ENCODE data around the gene PRKCI.
"Not testable (repeated sequence)": the region's sequence is repeated elsewhere in the genome, so short reads cannot be mapped to it uniquely, and the experiment has no call there.

Gene PRKCI

GRCh38 chr3:170247875-170248274, 25.7 kb downstream of the PRKCI start:
- no peak for DNase-seq
- in situ Hi-C loops (cut with HindIII; ENCODE audit: low pct_ligation_motif_present, low sequenced_read_pairs): no loop called here
- H3K27me3 ChIP-seq (replicated peaks): no peaks in the 10 kb centered on the region
- H3K4me3 ChIP-seq (ENCODE audit: low read depth, low read length): no peak overlapping the region
- no peak overlapping the region for H3K27ac ChIP-seq
- TF ChIP-seq CTCF (IDR thresholded peaks at IDR 0.05; ENCODE audit: low read depth, low read length, missing control alignments): no peak
- H3K36me3 ChIP-seq (replicated peaks): no peaks in the 10 kb centered on the region

- in situ Hi-C loops (cut with HindIII; ENCODE audit: low pct_ligation_motif_present, low sequenced_read_pairs): no loop called here
- H3K27ac ChIP-seq: no peak overlapping the region
- no peak overlapping the region for H3K4me3 ChIP-seq (ENCODE audit: low read depth, low read length)
- TF ChIP-seq CTCF (IDR thresholded peaks at IDR 0.05; ENCODE audit: low read depth, low read length, missing control alignments): no peak
- no peak for DNase-seq
- H3K36me3 ChIP-seq (replicated peaks): peaks cover 8% of the 10 kb centered on the region
- H3K27me3 ChIP-seq (replicated peaks): no peaks in the 10 kb centered on the region
Observed at GRCh38 chr3:170256597-170256996, 34.4 kb downstream of the PRKCI start.

- Histone ChIP-seq H3K27me3 (replicated peaks) (no peaks in the 10 kb centered on the region), H3K4me3 (ENCODE audit: low read depth, low read length) (no peak overlapping the region), H3K27ac (no peak overlapping the region), H3K36me3 (replicated peaks) (peaks cover 8% of the 10 kb centered on the region)
- in situ Hi-C loops (cut with HindIII; ENCODE audit: low pct_ligation_motif_present, low sequenced_read_pairs): no loop called here
- no peak for TF ChIP-seq CTCF (IDR thresholded peaks at IDR 0.05; ENCODE audit: low read depth, low read length, missing control alignments)
- no peak for DNase-seq
Observed at GRCh38 chr3:170257145-170257544, 34.9 kb downstream of the PRKCI start.

GRCh38 chr3:170258105-170258487, 35.9 kb downstream of the PRKCI start:
- TF ChIP-seq CTCF (IDR thresholded peaks at IDR 0.05; ENCODE audit: low read depth, low read length, missing control alignments): no peak
- no peaks in the 10 kb centered on the region for H3K27me3 ChIP-seq (replicated peaks)
- no peak for DNase-seq
- no peak overlapping the region for H3K27ac ChIP-seq
- no peak overlapping the region for H3K4me3 ChIP-seq (ENCODE audit: low read depth, low read length)
- H3K36me3 ChIP-seq (replicated peaks): peaks cover 8% of the 10 kb centered on the region
- in situ Hi-C loops (cut with HindIII; ENCODE audit: low pct_ligation_motif_present, low sequenced_read_pairs): no loop called here

- in situ Hi-C loops (cut with HindIII; ENCODE audit: low pct_ligation_motif_present, low sequenced_read_pairs): no loop called here
- DNase-seq: no peak
- no peak for TF ChIP-seq CTCF (IDR thresholded peaks at IDR 0.05; ENCODE audit: low read depth, low read length, missing control alignments)
- no peak overlapping the region for H3K4me3 ChIP-seq (ENCODE audit: low read depth, low read length)
- H3K27ac ChIP-seq: no peak overlapping the region
- no peaks in the 10 kb centered on the region for H3K27me3 ChIP-seq (replicated peaks)
- H3K36me3 ChIP-seq (replicated peaks): peaks cover 14% of the 10 kb centered on the region
Observed at GRCh38 chr3:170259907-170260306, 37.7 kb downstream of the PRKCI start.

- DNase-seq: no peak
- Histone ChIP-seq H3K36me3 (replicated peaks) (peaks cover 21% of the 10 kb centered on the region), H3K27ac (no peak overlapping the region), H3K27me3 (replicated peaks) (no peaks in the 10 kb centered on the region), H3K4me3 (ENCODE audit: low read depth, low read length) (no peak overlapping the region)
- in situ Hi-C loops (cut with HindIII; ENCODE audit: low pct_ligation_motif_present, low sequenced_read_pairs): no loop called here
- no peak for TF ChIP-seq CTCF (IDR thresholded peaks at IDR 0.05; ENCODE audit: low read depth, low read length, missing control alignments)
Observed at GRCh38 chr3:170267793-170268192, 45.6 kb downstream of the PRKCI start.

GRCh38 chr3:170269673-170270254, 47.5 kb downstream of the PRKCI start:
- H3K4me3 ChIP-seq (ENCODE audit: low read depth, low read length); H3K27me3 ChIP-seq (replicated peaks); DNase-seq; H3K27ac ChIP-seq; in situ Hi-C loops (cut with HindIII; ENCODE audit: low pct_ligation_motif_present, low sequenced_read_pairs): not testable (repeated sequence)
- H3K36me3 ChIP-seq (replicated peaks): peaks cover 20% of the 10 kb centered on the region

Data from brain microvascular endothelial cell (primary cell).